H1 (cell line): ENCODE results near the gene ATF7IP. TPM values are rescaled to one million over a fixed set of nuclear protein-coding genes. Genes with fewer than 3 reads are reported as not detected.

Source experiments
- polyA plus RNA-seq, 7 experiments: library from polyadenylated mRNA; depleted of rRNA in 3 of 7; stranded (reverse) in 5 of 7; unstranded in 2 of 7; fragments of >200 nt in 5 of 7; fragments of 200-250 nt in 2 of 7; gene quantifications; 1 replicate in 5 of 7; 2 replicates in 1 of 7; 4 replicates in 1 of 7; pipeline versions ENCODE4 v1.2.1 to v1.2.3, GENCODE V29; 2011 to 2013; ENCODE audit warnings: missing spikeins in 2 of 7, mixed read lengths in 2 of 7
- total RNA-seq: library from RNA; stranded (reverse); fragmentation: NEBNext Ultra II Directional; extraction: Animal tissue kit (Norgen Biotek cat#: 25700); gene quantifications from 2 replicates; pipeline ENCODE4 v1.2.1, GENCODE V29; 2021

The ATF7IP gene
- total and polyA plus RNA-seq, 2 of the 8 experiments (the other 6 are each of a cell fraction or from before 2014, with no cell fraction given) = 34.2 to 148 TPM

Other genes starting within 250 kb of the ATF7IP start
- gene PLBD1, start 202.2 kb downstream of the ATF7IP start, total RNA-seq = 9.9 and 12.3 TPM in 2 replicates
- 4.0 and 6.3 TPM in 2 replicates for gene PLBD1, start 202.2 kb downstream of the ATF7IP start, polyA plus RNA-seq (2011; rRNA removed)